Stimulated activated CD4-positive, alpha-beta T cell treated with anti-CD3 and anti-CD28 coated beads, TNF-alpha, amount 100 ng/mL, for 4 hours (primary cell): ENCODE data around the gene FOXF2.
"Not testable (repeated sequence)": the region's sequence is repeated elsewhere in the genome, so short reads cannot be mapped to it uniquely, and the experiment has no call there.

Experiments
- DNase-seq, 3 experiments: peaks; one replicate each; pipeline ENCODE4 v3.0.0-alpha.2; 2020; ENCODE audit warnings: low read depth in 3 of 3

Gene FOXF2

DNA sequence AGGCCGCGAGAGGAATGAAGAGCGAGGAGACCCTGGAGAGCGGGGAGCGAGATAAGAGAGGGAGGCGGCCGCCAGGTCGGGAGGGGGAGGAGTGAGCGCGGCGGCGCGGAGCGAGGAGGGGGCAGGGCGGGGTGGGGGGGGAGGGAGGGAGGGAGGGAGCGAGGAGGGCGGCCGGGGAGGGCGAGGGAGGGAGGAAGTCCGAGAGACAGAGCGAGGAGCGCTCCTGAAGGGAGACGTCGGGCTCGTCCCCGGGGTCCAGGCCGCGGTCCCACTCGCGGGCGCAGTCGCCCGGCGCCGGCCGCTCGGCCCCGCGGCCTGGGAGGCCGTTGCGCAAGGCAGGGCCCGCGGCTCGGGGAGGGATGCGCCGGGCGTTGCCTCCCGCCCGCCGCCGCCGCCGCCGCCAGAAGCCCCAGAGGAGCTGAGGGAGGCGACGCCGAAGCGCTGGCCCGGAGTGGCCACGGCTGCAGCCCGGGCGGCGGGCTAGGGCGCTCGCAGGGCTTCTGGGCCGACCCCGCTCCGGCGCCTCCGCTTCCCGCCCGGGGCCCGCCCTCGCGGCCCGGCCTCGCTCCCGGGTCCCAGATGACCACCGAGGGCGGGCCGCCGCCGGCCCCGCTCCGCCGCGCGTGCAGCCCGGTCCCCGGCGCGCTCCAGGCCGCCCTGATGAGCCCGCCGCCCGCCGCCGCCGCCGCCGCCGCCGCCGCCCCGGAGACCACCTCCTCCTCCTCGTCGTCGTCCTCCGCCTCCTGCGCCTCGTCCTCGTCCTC lies at the start of gene FOXF2:
FOXF2 (plus strand) TSS at position 208 of the 764 bp plus-strand sequence; CDS start at position 580, 372 bp downstream.
- DNase-seq, result no peak

GRCh38 chr6:1346101-1346500 lies 43.3 kb upstream of the FOXF2 start:
- DNase-seq, result no peak

DNA sequence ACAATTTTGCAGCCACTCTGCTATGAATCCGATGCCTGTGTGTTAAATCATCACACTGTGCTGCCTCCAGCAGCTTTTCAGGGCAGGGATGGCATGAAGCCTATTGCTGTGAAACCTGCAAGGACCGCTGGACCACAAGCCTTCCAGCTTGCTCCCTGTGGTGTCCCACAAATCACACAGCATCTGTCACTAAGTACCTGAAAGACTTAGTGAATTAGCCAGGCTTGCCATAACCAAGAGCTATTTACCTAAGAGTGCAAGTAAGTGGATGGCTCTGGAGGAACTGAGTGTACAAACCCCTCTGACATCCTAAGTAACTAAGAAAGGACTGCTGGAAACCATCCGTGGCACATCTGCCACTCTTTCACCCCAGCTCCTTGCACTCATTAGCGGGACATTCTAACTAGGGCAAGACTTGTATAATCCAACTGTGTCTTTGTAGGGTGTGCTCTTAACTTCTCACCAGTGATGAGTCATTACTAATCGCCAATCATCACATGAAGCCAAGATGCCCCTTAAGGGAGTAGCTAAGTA lies 42.8 kb upstream of the FOXF2 start:
- DNase-seq, result no peak

DNA sequence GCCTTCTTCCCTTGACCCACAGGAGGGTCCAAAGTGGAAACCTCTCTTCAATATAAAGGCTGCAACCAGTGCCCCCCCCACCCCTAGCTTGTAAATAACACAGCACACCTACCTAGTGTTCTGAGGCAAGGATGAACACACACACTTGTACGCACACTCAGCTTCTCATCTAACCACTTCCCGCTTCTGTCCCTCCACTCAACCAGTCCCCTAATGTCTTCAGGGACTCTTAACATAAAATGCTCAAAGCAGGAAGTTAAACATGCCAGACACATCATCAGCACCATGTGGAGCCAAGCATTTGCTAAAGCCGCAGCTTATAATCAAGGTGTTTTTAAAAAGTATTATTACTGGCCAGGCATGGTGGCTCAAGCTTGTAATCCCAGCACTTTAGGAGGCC lies 42.2 kb upstream of the FOXF2 start:
- DNase-seq, result no peak

- no peak for DNase-seq
Measured at GRCh38 chr6:1348675-1349074, 40.7 kb upstream of the FOXF2 start.

DNA sequence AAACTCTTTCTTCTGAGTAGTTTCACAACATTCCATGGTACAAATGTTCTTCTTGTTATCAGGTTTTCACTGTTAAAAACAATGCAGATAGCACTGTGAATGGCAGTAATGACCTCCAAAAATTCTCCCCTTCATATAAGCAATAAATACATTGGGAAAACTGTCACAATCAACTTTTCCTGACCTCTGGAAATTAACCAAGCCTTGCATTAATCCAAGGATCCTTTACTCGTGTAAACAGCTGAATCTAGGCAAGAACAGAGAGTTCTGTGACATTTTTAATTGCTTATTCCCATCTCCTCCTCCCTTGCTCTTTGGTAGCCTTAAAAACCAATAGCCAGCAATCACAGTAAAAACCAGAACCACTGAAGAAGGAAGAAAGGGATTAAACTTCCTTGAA lies 39.7 kb upstream of the FOXF2 start:
- DNase-seq, result no peak

DNA sequence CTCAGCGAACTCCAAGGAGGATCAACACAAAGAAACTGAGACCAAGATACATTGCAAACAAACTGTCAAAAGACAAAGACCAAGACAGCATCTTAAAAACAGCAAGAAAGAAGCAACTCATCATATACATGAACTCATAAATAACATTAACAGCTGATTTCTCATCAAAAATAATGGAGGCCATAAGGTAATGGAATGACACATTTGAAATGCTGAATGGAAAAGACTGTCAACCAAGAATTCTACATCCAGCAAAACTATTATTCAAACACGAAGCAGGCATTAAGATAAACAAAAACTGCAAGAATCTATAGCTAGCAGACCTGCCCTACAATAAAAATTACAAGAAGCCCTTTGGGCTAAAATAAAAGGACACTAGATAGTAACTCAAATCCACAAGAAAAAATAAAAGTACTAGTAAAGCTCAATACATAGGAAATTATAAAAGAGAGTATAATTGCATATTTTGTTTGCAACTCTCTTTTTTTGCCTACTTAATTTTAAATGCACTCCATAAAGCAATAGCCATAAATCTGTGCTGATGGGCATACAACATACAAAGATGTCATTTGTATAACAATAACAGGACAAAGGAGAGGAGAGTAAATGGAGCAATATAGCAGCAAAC lies 37.9 kb upstream of the FOXF2 start:
- DNase-seq, result no peak

- DNase-seq, result not testable (repeated sequence)
Measured at GRCh38 chr6:1355068-1355467, 34.3 kb upstream of the FOXF2 start.

DNA sequence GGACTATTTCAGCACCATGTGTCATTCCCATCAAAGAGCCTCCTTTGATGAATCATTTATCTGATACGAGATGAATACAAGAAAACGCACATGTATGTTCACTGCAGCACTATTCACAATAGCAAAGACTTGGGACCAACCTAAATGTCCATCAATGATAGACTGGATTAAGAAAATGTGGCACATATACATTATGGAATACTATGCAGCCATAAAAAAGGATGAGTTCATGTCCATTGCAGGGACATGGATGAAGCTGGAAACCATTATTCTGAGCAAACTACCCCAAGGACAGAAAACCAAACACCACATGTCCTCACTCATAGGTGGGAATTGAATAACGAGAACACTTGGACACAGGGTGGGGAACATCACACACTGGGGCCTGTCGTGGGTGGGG lies 27.7 kb upstream of the FOXF2 start:
- not testable (repeated sequence) for DNase-seq

DNA sequence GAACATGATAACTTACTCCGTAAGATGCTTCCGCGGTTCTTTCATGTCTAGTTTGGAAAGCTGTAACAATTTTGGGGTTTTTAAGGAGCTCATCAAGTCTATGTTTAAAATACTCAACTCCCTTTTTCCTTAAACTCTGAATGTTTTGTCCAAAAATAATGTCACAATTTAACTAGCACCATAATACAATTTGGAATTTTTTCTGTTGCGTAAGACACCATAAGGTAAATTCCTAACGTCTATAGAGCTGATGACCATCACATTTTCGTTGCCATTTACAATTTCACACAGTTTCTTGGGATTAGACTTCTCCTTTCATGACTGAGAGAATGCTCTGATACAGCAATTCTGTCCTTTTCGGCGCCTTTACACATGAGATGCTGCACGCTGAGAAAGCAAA lies 26.7 kb upstream of the FOXF2 start:
- no peak for DNase-seq

- DNase-seq, result no peak
Measured at GRCh38 chr6:1363298-1363697, 26.1 kb upstream of the FOXF2 start.

- DNase-seq, result no peak
Measured at GRCh38 chr6:1363729-1364572, 25.4 kb upstream of the FOXF2 start.

GRCh38 chr6:1364791-1365190 lies 24.6 kb upstream of the FOXF2 start:
- DNase-seq, result no peak

DNA sequence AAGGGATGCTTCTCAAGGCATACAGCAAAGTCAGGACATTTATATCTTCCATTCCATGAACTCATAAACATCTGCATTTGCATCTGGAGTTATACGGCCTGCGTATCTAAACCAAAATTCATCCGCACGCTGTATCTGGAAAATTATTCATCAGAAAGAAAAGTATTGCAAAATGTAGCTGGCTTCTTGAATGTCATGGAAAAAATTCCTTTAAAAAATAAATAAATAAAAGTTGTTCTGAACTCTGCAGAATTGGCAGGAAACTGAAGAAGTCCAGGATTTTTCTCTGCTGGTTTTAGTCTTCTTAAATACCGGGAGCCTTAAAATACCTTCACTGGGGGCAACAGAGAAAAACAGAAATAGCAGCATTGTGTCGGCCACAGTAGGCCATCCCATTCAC lies 23.7 kb upstream of the FOXF2 start:
- no peak for DNase-seq

DNA sequence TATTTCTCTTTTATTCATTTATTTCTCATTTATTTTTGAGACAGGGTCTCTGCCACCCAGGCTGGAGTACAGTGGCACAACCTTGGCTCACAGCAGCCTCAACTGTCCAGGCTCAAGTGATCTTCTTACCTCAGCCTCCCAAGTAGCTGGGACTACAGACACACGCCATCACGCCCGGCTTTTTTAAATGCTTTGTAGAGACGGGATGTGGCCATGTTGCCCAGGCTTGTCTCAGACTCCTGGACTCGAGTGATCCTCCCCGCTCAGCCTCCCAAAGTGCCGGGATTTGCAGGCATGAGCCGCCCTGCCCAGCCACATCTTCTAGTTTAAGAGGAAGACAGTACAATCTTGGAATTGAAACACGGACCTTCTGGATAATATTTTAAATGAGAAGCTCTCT lies 21.6 kb upstream of the FOXF2 start:
- no peak for DNase-seq

DNA sequence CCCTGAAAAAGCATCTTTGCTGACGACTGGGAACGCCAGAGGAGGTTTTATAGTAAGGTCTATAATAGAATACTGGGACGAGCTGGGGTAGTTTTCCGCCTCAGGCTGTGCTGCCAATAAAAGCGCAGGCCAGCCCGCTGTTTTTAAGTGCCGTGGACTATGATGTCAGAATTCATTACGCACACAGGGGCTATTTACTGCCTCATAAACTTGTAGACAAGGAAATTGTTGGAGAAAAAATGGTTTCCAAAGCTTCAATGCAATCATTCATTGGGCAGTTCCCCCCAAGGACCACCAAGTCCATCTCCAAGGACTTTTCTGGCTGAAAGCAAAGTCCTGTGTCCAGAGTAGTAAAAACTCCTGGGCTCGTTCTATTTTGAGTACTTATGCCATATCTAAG lies 20.4 kb upstream of the FOXF2 start:
- DNase-seq, result no peak

DNA sequence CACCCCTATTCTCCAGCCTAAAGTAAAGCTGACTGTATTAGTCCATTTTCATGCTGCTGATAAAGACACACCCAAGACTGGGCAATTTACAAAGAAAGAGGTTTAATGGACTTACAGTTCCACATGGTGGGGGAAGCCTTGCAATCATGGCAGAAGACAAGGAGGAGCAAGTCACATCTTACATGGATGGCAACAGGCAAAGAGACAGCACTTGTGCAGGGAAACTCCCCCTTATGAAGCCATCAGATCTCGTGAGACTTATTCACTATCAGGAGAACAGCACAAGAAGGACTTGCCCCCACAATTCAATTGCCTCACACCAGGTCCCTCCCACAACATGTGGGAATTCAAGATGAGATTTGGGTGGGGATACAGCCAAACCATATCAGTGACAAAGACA lies 19.7 kb upstream of the FOXF2 start:
- DNase-seq, result not testable (repeated sequence)

DNA sequence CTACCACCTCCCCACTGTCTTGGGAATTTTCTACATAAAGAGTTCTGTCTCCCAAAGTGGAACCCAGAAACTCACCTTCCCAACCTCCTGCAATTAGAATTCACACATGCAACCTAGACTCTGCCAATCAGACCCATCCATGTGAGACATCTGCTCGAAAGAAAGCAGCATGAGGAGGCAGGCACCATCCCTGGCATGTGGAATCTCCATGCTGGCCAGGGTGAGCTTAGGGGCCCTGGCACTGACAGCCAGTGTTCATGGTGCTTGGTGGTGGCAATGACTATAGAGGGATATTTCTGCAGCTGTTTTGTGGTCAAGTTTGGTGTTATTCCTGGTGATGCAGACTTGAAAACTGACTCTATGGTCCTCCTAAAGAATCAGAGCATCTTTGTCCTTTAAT lies 17.4 kb upstream of the FOXF2 start:
- no peak for DNase-seq

GRCh38 chr6:1372690-1373089 lies 16.7 kb upstream of the FOXF2 start:
- no peak for DNase-seq

- no peak for DNase-seq
Measured at GRCh38 chr6:1376653-1377052, 12.7 kb upstream of the FOXF2 start.

DNA sequence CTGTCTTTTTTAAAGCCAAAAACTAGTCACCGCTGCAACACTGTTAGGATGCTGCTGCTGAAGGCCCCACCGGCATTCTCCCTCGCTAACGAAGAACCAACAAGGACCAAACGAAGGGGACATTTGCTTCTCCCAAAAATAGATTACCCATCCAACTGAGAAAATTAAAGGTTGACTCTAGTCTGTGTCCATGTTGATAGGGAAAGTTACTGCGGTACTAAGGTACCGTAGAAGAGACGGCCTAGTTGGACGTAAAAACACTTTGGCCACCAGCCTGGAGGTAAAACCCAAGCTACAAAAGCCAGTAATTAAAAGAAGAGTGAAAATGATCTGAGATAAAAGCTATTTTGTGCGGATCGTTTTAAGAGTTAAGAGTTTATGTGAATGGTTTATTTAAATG lies 11.8 kb upstream of the FOXF2 start:
- no peak for DNase-seq
